Spleen (tissue), 7 donors: ENCODE measurements around the gene ZFAND4.

Experiments used
- POLR2A ChIP-seq, 3 donors: fragments of 450-650 bp; IDR thresholded peaks; one replicate each; pipeline ENCODE4 v1.5.1; 2017; ENCODE audit warnings: antibody characterized with exemption in 3 of 3, mild to moderate bottlenecking in 1 of 3
- TF ChIP-seq, protein P1 (sequence below), 11 experiments: fragments of 200-600 bp in 7 of 11; fragments of 450-650 bp in 4 of 11; sonication (generic) in 4 of 11; IDR thresholded peaks in 8 of 11; conservative IDR thresholded peaks in 3 of 11; 1 replicate in 7 of 11; 2 replicates in 4 of 11; pipeline versions ENCODE4 v1.4.0 to v1.8.0; 2016 to 2021; ENCODE audit warnings: antibody characterized with exemption in 11 of 11, inconsistent platforms in 4 of 11, mild to moderate bottlenecking in 1 of 11
- donor health status: DM: no; HTN: no; CAD: no; lungs with moderate emphysema.
- donor health status: DM: no; HTN: no; CAD: no.
- donor health status: DM: no; HTN: no; CAD: no.

DNA sequence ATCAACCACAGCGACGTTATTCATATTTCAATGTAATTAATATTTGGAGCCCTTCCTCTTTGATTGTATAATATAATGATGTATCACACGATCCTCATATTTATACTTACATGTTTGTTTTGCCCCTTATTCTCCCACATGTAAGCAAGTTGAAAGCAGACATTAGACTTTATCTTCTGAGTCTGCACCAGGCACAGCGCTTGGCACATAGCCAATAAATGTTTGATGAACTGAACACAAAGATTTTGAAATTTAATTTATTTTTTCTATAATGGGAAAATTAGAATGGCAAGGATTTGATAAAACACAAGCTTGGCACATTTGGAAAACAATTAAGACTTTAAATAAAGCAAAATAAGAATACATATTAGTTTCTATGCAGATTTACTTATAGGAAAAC is 31.6 kb downstream of the ZFAND4 start:
- TF ChIP-seq POLR2A (IDR thresholded peaks at IDR 0.05): no peak
- TF ChIP-seq, protein P1, sequence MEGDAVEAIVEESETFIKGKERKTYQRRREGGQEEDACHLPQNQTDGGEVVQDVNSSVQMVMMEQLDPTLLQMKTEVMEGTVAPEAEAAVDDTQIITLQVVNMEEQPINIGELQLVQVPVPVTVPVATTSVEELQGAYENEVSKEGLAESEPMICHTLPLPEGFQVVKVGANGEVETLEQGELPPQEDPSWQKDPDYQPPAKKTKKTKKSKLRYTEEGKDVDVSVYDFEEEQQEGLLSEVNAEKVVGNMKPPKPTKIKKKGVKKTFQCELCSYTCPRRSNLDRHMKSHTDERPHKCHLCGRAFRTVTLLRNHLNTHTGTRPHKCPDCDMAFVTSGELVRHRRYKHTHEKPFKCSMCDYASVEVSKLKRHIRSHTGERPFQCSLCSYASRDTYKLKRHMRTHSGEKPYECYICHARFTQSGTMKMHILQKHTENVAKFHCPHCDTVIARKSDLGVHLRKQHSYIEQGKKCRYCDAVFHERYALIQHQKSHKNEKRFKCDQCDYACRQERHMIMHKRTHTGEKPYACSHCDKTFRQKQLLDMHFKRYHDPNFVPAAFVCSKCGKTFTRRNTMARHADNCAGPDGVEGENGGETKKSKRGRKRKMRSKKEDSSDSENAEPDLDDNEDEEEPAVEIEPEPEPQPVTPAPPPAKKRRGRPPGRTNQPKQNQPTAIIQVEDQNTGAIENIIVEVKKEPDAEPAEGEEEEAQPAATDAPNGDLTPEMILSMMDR (IDR thresholded peaks at IDR 0.05 in 8 of 11, conservative IDR thresholded peaks at IDR 0.05 in 3 of 11): no peak
